EL (cell line): ENCODE results near the gene ADRA1B.

Experiments
- DNase-seq: peaks from one replicate; pipeline ENCODE4 v3.0.0-alpha.2; 2016

The ADRA1B gene

GRCh38 chr5:159902444-159903121, 13.7 kb upstream of the ADRA1B start:
- no peak for DNase-seq

GRCh38 chr5:159903131-159903530, 13.2 kb upstream of the ADRA1B start:
- DNase-seq: no peak

GRCh38 chr5:159904874-159905273, 11.4 kb upstream of the ADRA1B start:
- DNase-seq: no peak

- DNase-seq: peak; percentile 94
Measured at GRCh38 chr5:159905496-159905895, 10.8 kb upstream of the ADRA1B start.

GRCh38 chr5:159906463-159906862, 9.8 kb upstream of the ADRA1B start:
- DNase-seq: no peak

- no peak for DNase-seq
Measured at GRCh38 chr5:159906943-159907342, 9.3 kb upstream of the ADRA1B start.

GRCh38 chr5:159907689-159908590, 8.3 kb upstream of the ADRA1B start:
- no peak for DNase-seq

- DNase-seq: no peak
Measured at GRCh38 chr5:159908591-159908940, 7.7 kb upstream of the ADRA1B start.

GRCh38 chr5:159909126-159909525, 7.2 kb upstream of the ADRA1B start:
- DNase-seq: no peak

- no peak for DNase-seq
Measured at GRCh38 chr5:159910207-159910842, 6.0 kb upstream of the ADRA1B start.

GRCh38 chr5:159910843-159911229, 5.4 kb upstream of the ADRA1B start:
- DNase-seq: no peak

GRCh38 chr5:159911349-159911748, 4.9 kb upstream of the ADRA1B start:
- no peak for DNase-seq

GRCh38 chr5:159912033-159912800, 4.1 kb upstream of the ADRA1B start:
- peak; percentile 84 for DNase-seq

GRCh38 chr5:159913048-159913447, 3.2 kb upstream of the ADRA1B start:
- peak; percentile 91 for DNase-seq

GRCh38 chr5:159913501-159913900, 2.8 kb upstream of the ADRA1B start:
- DNase-seq: no peak

- no peak for DNase-seq
Measured at GRCh38 chr5:159916841-159917761, 819 bp downstream of the ADRA1B start.

GRCh38 chr5:159917994-159918393, 1.7 kb downstream of the ADRA1B start:
- DNase-seq: no peak

- no peak for DNase-seq
Measured at GRCh38 chr5:159921721-159922120, 5.4 kb downstream of the ADRA1B start.

GRCh38 chr5:159923008-159923407, 6.7 kb downstream of the ADRA1B start:
- no peak for DNase-seq

GRCh38 chr5:159928122-159928909, 12.0 kb downstream of the ADRA1B start:
- DNase-seq: peak; percentile 89

GRCh38 chr5:159929176-159929575, 12.9 kb downstream of the ADRA1B start:
- DNase-seq: no peak
